CD4-positive, alpha-beta T cell treated with Interleukin-17A for 1 hour (primary cell): ENCODE measurements around the gene ARHGDIA.
"Not testable (repeated sequence)": the region's sequence is repeated elsewhere in the genome, so short reads cannot be mapped to it uniquely, and the experiment has no call there.

Experiments
- DNase-seq: peaks from one replicate; pipeline ENCODE4 v3.0.0-alpha.2; 2020

The ARHGDIA gene

DNA sequence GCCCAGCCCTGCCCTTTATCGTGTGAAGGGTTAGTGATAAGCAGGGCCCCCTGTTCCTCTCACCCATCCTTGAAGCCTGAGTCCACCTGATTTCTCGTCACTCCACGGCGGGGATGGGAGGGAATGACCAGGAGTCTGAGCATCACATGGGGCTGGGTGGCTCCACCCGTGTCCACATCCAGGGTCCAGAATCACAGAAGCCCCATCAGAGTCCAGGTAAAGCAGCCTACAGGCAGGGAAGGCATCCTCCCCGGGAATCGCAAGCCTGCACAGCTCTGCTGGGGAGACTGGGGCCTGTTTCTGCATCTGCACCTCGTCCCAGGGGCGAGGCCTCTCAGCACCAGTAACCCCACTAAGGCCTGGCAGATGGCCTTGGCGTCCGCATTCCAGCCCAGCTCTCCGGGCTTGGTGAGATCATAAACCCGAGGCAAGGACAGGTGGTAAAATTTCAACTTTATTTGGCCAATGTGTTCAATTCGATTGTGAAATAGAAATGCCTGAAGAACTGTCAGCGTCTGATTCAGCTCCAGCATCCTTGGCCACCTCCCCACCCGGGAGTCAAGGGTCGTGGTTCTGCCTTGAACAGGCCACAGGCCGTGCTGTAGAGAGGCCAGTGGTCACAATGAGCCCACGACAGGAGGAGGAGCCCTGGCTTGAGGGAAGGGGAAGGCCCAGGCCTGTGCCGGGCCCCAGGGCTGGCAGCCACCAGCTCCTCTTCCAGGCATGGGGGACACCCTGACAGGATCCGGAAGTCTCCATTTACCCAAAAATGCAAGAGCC is 28.2 kb downstream of the ARHGDIA start:
- no peak for DNase-seq

DNA sequence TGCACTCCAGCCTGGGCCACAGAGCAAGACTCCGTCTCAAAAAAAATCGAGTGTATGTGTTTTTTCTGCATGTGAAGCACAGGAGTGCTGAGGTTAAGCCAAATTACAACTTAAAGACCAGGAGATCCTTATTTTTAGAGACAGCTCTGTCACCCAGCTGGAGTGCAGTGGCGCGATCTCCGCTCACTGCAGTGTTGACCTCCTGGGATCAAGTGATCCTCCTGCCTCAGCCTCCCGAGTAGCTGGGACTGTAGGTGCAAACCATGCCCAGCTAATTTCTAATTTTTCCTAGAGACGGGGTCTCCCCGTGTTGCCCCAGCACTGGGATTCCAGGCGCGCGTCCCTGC is 28.8 kb downstream of the ARHGDIA start:
- DNase-seq: no peak

DNA sequence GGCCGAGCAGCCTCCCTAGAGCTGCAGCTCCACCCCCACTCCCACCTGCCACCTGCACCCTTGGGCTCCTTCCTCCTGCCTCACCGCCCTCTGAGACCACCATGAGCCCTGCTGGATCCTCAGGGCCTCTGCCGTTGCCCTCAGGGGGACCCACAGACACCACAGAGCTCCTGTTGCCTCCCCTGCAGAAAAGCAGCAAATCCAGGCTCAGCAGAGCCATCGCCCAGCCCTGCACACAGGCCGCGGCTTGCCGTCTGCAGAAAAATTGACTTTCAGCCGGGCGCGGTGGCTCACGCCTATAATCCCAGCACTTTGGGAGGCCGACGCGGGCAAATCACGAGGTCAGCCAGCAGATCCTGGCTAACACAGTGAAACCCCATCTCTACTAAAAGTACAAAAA is 29.3 kb downstream of the ARHGDIA start:
- DNase-seq: no peak

DNA sequence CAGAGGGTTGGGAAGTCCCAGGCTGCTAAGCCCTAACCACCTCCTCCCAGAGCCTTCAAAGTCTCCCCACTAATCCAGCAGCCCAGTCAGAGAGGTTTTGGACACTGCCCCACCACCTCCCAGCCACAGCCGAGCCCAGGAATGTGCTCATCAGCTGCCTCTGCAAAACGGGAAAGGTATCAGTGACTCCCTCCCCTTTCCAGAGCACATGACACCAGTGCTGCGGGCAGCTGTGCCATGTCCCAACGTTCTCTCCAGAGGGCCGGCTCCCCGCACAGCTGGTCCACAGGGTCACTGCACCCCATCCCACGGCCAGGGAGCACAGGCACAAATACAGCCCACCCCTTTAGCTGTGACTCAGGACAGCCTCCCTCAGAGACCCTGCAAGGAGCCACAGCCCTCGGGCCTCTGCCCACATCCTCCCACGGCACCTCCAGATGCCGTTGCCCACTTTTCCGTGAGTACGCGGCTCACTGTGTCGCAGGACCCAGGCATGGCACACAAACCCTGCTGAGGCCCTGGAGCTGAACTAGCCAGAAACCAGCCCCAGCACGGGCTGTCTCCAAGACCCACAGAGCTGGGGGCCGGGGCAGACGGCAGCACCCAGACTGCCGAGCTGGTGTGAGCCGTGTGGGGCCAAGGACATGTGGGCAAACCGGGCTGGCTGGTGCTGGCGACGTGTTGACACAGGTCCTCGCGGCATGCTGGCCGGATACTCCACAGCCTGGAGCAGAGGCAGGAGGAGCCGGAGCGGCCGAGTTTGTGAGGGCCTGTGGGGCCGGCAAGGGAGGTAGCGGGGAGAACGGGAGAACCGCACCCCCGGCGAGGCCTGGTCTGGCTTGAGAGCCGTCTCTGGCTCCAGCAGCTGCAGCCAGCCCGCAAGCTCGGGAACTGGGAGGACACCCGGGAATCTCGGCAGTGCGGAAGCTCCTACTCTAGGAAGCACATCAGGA is 30.0 kb downstream of the ARHGDIA start:
- no peak for DNase-seq

DNA sequence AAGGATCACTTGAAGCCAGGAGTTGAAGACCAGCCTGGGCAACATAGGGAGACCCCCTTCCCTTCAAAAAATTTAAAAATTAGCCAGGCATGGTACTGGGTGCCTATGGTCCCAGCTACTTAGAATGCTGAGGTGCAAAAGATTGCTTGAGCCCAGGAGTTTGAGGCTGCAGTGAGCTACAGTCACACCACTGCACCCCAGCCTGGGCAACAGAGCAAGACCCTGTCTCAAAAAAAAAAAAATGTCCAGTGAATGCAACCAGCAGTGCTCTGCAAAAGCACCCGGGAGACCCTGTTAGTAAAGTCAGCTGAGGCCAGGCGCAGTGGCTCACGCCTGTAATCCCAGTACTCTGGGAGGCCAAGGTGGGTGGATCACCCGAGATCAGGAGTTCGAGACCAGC is 31.1 kb downstream of the ARHGDIA start:
- DNase-seq: not testable (repeated sequence)

DNA sequence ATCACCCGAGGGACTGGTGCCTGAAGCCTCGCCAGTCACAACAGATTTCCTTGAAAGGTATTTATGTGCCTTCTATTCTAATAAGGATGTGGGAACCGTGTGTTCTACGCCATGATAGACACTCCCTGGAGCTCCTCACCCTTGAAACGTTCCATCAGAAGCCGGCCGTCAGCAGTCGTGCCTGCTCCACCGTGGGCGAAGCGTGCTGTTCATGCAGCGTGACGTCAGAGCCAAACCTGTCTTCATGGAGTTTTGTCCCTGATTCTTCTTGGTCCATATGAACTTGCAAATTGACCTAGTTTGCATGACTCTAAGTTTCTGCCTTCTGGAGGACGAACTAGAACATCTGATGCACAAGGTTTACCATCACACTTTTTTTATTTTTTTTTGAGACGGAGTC is 31.8 kb downstream of the ARHGDIA start:
- DNase-seq: no peak

DNA sequence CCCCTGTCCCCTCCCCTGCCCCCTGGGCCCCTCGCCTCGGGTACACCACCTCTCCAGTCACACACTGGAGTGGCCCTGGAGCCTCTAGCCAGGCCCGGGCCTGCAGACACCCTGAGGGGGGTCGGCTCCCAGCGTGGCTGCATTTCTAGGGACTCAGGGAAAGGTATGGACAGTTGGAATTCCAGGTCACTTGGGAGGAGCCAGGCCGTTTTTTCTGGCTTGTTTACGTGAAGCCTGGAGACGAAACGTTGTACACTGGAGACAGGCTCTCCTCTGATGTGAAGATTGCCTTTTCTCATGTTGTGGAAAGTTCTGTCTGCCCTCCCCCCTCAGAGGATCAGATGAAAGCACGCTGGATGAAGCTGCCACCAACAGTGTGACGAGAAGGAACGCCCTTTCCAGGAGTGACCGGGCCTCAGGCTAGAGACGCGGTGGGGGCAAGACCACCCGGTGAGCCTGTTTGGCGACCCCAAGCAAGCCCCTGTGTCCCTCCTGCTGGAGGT is 32.3 kb downstream of the ARHGDIA start:
- no peak for DNase-seq

DNA sequence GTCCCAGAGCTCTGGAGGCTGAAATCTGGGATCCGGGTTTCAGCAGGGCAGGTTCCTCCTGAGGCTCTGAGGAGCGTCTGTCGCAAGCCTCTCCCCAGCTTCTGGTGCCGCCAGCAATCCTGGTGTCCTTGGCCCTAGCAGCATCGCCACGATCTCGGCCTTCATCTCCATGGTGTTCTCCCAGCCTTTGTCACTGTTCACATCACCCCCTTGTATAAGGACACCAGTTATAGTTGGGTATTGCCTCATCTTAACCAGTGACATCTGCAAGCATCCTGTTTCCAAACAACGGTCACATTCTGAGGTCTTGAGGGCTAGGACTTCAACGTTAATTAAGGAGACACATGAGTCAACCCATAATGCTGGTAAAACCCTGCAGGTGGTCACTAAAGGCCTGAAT is 33.5 kb downstream of the ARHGDIA start:
- DNase-seq: no peak

DNA sequence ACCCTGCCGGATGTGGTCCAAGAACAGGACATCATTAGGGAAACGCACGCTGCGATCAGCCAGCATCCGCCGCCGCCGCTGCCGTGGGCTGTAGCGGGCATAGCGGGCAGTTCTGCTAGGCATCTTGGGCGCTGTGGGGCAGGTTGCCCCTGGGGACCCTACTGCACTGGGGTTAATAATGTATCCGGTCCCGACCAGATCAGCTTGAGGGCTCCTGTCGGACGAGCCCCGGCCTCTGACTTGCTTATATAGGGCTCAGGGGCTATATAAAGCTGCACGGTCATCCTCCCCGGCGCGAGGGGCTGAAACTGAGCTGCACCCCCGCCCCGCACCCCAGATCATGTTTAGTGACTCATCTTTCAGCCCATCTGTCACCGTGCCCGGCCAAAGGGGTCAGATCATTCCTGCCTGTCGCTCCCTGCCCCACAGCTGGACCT is 36.3 kb downstream of the ARHGDIA start, which contains the start of gene PPP1R27:
PPP1R27 (minus strand) TSS at position 220 of the 437 bp plus-strand sequence; CDS start at position 123, 97 bp downstream.
- DNase-seq: no peak

DNA sequence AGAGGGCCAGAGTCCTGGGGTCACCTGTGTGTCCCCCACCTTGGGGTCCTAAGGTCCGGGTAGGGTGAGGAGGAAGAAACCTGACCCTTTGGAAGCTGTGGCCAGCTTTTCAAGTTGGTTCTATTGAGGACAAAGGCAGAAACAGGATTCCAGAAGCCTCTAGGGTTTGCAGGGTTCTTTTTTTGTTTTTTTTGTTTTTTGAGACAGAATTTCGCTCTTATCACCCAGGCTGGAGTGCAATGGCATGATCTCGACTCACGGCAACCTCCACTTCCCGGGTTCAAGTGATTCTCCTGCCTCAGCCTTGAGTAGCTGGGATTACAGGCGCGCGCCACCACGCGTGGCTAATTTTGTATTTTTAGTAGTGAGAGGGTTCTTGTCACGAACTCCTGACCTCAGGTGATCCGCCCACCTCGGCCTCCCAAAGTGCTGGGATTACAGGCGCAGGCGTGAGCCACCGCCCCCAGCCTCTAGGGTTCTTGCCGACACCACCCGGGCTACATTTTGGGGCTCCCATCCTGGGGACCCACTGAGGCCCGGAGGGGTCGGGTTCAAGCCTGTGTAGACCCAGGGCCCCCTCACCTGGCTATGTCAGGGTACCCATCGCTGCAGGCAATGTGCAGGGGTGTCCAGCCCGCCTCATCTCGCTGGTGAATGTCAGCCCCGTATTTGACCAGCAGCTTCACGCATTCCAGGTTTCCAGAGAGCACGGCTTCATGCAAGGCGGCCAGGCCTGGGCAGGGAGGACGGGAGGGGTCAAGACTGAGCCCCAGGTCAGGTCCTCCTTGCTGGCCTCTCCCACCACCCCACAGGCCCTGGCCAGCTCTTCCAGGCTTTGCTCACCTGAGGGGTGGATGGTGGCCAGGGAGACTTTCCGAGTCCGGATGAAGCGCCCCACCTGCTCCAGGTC is 37.0 kb downstream of the ARHGDIA start:
- no peak for DNase-seq

DNA sequence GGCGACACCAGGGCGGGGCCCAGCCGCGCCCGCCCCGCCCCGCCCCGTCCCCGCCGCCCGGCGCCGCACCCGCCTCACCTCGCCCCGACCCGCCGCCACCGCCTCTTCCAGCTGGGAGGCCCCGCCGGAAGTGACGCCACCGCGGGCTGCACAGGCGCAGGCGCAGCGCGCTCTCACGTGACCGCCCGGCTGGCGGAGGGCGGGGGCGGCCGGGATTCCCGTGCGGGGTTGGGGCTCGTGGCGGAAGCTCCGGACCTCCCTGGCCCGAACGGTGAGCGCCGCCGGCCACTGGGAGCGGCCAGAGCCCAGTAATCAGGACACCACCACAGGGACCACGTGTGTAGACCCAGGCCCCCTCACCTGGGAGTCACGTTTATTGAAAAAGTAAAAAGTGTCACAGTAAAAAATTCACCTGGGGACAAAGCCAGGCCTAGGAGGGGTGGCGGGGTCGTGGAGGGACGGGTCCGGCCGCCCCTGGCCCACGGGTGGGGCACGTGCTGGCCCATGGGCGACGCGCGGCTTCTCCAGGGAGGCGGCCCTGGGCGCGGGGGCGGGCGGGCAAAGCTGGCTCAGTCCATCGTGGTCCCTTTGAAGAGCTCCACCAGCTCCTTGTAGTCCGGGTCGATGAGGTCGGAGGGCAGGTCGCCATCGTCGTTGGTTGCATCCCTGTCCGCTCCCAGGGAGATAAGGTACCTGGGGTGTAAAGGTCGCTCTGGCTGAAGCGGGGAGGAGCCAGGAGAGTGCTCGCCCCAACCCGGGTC is 37.8 kb downstream of the ARHGDIA start, which contains the start of gene MCRIP1:
MCRIP1 (minus strand) TSS at position 132 of the 761 bp plus-strand sequence. CDS start 8,785 bp downstream, outside the sequence.
- DNase-seq: peak; percentile 94

DNA sequence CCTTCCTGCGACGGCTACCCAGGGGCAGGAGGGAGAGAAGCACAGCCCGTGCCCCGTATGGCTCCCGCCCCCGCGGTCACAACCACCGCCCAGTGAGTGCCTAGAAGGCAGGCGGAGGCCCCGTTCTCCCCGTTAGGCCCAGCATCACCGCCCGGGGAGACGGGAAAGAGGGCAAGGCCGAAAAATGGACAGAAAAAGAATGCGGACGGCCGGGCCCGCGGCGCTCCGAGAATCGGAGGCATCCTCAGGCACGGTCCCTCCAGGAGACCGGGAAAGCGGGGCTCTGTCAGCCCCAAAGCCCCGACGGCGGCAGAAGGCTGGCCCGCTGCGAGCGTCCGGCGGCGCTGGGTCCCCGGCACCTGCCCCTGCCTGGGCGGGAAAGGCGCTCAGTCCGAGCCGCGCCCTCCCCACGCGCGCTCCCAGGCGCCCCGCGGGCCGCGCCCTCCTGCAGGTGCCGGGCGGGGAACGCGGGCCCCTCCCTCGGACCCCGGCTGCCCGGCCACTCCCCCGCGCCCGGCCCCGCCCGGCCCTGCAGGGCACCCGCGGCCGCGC is 38.5 kb downstream of the ARHGDIA start:
- DNase-seq: peak; percentile 17

DNA sequence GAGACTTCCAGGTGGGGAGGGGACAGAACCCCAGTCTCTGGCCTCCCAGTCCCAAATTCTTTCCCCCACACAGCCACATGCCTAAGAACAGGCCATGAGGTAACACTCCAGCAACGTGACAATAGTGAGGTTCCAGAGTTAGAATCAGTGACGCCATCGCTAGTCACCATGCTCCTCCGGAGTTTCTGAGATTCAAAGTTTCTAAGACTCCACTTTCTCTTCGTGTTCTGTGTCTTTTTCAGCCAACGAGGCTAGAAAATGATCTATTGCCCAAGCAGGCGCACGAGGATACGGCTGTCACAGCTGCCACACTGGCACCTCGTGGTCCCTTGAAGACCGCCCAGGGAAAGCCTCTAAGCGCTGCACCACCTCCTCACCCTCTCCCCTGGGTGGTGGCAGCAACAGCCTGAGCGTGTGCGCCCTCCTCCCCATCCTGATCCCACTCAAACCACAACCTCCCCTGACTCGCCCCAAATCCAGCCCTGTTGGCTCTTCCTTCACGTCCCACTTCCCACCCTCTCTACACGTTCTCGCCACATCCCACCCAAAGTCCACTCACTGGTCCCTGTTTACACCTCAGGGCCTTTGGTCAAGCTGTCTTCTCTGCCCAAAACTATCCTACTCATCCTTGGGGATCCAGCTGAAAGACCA is 39.1 kb downstream of the ARHGDIA start:
- DNase-seq: peak; percentile 55

DNA sequence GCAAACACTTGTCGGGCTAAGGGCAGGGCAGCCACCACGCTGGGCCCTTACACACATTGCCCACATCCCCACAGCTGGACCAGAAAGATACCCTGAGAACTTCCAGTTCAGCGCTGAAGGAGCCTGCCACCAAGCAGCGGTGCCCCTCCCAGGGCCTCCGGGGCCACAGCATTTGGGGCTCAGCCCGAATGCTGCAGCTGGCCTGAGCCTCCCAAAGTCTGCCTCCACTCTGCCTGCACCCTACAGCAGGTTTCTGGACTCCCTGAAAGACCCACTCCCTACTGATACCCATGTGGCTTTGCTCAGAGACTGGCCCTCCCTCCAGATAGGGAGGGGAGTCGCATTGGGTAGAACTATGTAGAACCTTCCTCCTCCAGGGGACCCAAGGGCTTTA is 39.6 kb downstream of the ARHGDIA start:
- no peak for DNase-seq

DNA sequence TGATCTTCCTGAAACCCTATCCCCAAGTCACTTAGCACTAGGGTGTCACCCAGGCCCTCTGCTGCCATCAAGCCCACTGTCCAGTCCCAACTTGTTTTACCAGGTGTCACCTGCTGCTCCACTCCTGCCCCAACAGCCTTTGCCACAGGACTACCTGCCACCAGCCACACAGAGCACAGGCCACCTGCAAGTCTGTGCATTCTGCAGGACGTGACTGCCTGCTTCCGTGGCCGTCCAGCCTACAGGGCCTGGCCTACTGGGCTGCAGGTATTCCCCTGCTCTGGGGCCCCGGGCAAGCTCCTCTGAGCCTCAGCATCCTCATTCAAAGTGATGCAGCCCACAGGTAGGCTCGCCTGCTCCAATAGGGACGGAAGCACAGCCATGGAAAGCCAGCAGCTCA is 41.3 kb downstream of the ARHGDIA start:
- DNase-seq: no peak

DNA sequence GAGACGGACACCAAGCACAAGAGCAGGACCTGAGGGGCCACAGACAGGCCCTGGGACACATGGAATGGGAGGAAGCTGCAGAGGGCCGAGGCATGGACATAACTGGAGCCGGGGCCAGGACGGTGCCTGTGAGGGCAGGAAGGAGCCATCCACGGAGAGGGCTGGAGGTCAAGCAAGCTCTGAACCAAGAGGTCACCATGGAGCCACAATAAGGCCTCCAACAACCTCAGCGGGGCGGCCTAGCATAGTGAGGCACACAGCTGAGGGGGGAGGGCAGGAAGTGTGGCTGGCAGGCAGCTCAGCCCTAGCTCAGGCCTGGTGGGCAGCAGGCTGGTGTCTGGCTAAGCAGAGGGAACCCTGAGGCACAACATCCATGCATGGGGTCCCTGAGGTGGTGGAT is 42.5 kb downstream of the ARHGDIA start:
- DNase-seq: no peak

DNA sequence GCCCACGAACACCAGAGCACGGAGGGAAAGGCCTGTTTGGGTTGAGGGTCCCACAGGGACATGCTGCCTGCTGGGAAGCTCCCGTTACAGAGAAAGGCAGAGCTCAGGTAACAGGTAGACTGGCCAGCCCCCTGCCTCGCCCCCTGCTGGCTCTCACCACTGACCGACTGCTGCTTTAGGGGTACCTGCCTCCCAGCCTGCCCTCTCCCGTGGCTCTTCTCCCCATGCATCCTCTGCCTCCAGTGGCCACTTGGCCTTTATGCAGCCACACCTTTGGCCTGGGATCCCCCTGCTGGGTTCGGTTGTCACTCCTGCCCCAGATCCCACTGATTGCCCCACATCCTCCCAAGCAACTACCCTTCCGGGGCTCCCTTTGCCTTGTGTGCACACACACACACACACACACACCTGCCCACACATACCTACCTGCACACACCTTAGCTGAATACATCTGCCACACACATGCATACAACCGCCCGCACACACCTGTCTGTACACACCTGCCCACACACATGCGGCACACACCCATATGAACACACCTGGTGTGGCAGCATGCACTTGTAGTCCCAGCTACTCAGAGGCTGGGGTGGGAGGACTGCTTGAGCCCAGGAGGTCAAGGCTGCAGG is 45.2 kb downstream of the ARHGDIA start:
- no peak for DNase-seq

DNA sequence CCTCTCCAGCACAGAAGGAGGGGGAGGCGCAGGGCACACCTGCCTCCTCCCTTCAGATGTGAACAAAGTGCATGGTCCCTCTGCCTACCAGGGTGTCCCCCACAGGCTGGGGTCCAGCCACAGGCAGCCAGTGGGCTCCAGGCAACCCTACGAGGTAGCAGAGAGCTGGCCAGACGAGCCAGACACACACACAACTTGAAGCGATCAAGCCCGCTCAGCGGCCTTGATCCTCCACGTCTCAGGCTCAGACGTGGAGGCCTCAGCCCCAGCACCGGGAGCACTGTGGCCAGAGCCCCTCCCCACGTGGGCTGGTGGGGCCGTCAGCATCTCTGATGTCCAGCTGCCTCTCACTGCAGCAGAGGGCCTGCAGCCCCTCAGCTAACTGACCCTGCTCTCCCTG is 46.5 kb downstream of the ARHGDIA start:
- DNase-seq: no peak

DNA sequence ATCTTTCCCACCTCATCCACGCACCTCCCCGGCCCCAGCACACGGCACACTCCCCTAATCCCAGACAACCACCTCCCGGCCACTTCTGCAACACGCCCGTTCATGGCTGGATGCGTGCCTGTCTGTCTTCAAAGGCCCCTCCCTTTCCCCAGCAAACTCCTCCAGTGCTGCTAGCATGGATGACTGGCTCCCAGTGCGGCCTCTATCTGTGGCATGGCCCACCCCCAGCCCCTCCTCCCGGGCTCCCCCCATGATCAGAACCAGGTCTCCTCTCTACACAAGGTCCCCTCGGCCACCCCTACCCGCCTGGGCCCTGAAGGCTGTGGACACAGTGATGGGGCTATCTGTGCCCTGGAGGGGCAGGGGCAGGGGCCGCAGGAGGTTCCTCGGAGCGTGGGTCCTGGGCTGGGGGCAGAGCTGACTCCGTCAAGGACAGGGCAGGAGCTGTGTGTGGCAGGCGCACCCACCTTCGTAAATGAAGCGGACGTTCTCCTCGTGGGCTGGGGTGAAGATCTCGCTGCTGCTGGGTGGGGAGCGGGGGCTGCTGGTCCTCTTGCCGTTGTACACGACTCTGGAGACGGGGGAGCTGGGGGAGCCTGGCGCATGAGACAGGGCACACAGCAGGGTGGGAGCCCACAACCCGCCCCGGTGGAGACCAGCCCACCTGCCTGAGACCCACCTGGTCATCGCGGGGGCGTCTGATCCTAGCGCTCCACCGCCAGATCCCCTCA is 47.2 kb downstream of the ARHGDIA start:
- DNase-seq: no peak
